GM19351 (cell line): ENCODE results near the gene CHDH.

ENCODE experiments used
- ATAC-seq: cut with Tn5 transposase; IDR thresholded peaks from one replicate; pipeline ENCODE4 v1.9.1; 2021; ENCODE audit warnings: mild to moderate bottlenecking, moderate library complexity; ENCODE audit not compliant: unreplicated experiment

Gene CHDH

DNA sequence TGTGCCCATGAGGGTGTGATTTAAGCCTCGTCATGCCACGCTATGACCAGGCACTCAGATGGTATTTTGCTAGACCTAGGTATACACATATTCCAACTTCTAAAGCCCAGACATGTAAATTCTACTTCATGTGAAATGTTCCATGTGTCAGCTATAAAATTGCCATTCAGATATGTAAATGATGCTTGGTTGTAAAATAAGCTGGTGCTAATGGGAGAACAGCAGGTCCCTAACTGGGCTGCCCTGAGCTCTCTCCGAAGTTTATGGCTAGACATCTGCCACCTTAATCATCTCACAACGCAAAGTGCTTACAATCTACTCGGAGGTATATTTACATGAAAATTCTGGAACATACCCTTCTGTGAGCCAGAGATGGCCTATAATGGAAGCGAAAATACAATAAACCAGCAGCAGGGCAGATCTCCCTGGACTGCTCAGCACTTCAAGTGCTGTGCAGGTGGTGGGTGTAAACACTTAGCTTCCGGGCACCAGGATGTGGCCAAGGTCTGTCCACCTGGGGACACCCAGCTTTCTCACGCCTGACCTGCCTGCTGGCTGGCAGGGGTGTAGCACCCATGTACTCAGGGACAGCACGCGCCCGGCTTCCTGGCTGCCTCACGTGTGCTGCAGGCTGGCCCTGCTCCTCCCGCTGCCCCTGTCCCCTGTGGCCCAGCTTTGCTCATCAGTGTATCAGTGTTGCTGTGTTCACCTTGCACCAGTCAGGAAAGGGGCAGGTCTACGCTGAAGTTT lies 82.0 kb downstream of the CHDH start:
- no peak for ATAC-seq

DNA sequence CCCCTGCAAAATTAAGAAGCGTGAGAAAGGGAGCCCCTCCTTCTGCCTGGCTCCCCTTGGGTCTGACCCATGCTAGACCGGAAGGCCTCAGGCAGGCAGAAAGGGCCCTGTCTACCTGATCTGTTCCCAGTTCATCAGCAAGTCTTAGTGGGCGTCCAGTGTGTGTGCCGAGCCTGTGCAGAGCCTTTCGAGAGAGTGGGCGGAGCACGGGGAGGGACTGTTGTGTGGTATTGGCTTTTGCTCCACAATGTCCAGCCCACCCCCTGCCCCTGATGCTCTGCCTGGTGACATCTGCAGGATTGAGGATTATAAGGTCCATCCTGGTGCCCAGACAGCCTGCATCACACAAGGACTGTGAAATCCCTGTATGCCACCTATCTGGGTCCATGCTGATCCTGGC lies 82.9 kb downstream of the CHDH start:
- no peak for ATAC-seq
